Stimulated activated CD4-positive, alpha-beta T cell treated with anti-CD3 and anti-CD28 coated beads, TNF-alpha, amount 100 ng/mL, for 4 hours (primary cell): ENCODE results near the gene CLN3.
"Not testable (repeated sequence)": the region's sequence is repeated elsewhere in the genome, so short reads cannot be mapped to it uniquely, and the experiment has no call there.

ENCODE experiments used
- DNase-seq, 3 experiments: peaks; one replicate each; pipeline ENCODE4 v3.0.0-alpha.2; 2020; ENCODE audit warnings: low read depth in 3 of 3

Gene CLN3

DNA sequence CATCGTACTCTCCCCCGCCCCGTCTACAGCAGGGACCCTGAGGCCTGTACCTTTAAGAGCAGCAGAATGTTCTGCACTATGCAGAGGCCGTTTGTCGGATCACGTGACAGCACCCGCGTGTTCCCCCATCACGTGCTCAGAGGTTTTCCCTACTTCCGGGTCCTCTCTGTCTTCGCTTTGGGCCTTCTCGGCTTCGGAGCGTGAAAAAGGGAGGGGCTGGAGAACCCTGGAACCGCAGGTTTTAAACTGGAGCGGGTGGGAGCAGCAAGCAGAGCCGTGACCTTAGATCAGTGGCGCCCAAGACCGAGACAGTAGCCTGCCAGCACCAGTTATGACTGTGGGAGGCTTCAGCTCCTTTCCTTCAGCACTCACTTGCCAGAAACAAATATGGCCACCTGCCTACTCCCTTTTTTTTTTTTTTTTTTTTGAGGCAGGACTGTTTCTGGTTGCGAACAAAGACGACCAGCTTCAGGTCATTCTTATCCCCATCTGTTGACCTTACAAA, at the start of gene CLN3:
CLN3 (minus strand) TSS at position 105 of the 505 bp plus-strand sequence. CDS start 315 bp downstream, outside the sequence.
- peak; percentile 66 to 76 (median 73) for DNase-seq

DNA sequence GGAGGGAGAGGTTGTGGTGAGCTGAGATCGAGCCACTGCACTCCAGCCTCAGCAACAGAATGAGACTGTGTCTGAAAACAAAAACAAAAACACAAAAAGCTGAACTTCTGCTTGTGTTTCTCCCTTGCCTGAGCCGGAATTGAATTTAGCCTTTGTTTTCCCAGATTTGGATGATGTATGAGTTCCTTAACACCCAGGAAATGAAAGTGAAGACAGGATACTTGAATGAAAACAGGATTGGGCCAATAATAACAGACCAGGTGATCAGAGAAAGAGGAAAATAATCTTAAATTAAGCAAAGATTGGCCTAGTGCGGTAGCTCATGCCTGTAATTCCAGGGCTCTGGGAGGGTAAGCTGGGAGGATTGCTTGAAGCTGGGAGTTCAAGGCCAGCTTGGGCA, 48.5 kb upstream of the CLN3 start:
- DNase-seq = no peak

DNA sequence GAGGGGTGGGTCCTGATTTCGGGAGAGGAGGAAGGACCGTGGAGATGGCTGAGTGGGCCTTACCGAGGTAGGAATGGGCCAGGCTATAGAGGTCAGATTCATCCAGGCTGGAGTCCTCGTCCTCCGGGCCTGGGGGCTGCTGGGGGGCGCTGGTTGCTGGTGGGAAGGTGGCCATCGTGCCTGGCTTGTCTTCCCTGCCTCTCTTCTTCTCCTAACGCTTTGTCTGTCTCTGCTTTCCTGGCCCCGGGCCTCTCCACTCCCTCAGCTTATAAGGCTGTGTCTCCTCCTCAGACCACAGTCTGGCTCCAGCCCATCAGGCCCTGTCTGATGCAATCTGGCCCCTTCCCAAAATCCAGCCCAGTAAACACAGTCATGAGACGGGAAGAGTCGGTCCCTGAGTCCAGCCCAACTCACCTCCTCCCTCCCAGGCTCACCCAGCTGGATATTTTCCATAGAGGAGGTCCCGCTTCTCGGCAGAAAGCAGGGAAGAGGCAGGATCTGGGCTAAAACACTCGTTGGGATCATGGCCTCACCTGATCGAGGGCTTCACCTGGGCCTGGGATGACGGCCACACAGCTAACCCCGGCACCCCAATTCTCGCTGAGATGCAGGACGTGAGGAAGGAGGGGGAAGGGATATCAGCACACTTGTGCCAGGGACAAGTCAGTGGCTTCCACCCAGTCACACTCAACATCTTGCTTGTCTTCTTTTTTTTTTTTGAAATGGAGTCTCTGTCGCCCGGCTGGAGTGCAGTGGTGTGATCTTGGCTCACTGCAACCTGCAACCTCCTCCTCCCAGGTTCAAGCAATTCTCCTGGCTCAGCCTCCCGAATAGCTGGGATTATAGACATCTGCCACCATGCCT, 47.1 kb upstream of the CLN3 start, which contains the start of gene NUPR1:
NUPR1 (minus strand) TSS at position 242 of the 864 bp plus-strand sequence; CDS start at position 175, 67 bp downstream.
- DNase-seq = no peak

DNA sequence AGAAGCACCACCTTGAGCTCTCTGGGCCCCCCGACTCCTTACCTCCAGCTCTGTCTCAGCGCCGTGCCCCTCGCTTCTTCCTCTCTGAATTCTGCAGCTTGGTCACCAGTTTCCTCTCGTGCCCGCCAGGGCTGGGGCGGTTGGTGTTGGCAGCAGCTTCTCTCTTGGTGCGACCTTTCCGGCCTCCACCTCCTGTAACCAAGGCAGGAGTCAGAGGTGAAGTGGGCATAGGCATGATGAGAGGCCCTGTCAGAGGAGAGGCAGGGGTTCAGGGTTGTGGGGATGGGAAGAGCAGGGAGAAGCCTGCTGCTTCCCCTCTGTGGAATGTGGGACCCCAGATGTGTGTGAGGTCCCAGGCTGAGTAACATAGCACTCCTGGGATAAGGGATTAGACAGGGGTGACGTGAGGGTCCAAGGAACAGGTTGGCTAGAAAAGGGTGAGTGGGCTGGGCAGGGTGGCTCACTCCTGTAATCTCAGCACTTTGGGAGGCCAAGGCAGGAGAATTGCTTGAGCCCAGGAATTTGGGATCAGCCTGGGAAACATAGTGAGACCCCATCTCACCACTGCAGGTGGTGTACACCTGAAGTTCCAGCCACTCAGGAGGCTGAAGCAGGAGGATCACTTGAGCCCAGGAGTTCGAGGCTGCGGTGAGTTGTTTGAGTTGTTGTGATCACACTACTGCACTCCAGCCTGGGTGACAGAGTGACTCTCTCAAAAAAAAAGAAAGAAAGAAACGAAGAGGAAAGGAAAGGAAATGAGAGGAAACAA, 46.3 kb upstream of the CLN3 start:
- DNase-seq = no peak

DNA sequence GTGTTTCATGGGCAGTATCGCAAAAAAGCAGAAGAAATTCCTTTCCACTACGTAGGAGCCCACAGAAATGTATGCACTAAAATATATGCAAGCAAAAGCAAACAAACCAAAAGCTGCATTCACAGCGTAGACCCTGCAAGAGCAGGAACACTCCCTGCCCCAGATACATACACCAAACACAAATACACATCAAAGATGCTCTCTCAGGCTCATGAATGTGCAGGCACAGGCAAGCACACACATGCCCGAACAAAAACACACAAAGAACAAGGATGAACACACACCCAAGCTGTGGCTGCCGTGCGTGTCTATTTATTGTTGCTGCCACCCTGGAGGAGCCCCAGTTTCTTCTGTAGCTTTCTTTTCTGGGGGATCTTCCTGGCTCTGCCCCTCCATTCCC, 45.2 kb upstream of the CLN3 start:
- no peak for DNase-seq

DNA sequence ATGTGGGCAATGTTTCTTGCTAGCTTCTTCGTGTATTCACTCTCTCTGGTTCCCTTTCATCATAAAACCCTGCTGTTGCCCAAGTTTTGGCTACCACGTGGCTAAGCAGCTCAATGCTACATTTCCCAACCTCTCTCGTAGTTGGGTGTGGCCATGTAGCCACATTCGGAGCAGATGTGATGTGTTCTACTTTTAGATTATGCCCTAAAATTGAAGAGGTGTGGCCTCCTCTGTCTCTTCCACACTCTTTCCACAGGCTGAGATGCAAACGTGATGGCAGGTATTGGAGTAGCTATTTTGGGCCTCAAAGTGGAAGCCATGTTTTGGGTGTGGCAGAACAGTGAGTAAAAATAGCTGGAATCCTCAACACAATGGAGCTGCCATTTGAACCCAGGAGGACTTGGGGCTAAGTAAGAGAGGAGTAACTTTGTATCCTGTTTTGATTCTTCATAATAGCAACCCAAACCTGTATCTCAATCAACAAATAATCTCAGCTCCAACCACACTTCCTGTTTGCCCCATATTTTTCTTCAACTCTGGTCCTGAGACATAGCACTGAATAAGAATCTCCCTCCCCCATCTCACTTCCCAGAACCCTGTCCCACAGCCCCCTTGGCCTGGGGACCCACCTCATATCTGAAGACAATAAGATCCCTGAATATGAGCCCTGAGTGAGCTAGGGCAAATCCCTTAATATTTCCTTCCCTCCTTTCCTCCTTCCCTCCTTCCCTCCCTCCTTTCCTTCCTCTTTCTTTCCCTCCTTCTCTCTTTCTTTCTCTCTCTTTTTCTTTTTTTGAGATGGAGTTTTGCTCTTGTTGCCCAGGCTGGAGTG, 42.9 kb upstream of the CLN3 start:
- no peak for DNase-seq

DNA sequence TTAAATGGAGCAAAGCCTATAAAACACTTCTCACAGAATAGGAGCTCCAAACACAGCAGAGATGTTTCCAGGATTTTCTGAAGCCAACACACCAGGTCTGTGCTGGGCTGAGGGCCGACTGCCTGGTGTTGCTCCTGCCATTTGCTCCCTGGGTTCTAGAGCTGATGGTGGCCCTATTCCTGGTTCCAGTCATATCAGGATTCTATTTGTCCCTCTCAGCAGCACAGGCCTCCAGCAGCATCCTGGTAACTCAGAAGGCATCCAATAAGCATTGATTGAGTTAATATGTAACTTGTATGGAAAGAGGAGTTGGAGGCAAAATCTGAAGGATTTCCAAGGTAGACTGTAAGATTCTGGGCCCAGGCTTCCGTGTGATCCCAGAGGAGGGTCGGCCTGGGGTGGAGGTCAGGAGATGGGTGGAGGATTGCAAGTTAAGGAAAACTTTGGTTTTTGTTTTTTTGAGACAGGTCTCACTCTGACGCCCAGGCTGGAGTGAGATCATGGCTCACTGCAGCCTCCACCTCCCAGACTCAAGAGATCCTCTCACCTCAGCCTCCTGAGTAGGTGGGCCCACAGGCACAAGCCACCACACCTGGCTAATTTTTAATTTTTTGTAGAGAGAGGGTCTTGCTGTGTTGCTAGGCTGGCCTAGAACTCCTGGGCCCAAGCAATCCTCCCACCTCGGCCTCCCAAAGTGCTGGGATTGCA, 41.2 kb upstream of the CLN3 start:
- no peak for DNase-seq

DNA sequence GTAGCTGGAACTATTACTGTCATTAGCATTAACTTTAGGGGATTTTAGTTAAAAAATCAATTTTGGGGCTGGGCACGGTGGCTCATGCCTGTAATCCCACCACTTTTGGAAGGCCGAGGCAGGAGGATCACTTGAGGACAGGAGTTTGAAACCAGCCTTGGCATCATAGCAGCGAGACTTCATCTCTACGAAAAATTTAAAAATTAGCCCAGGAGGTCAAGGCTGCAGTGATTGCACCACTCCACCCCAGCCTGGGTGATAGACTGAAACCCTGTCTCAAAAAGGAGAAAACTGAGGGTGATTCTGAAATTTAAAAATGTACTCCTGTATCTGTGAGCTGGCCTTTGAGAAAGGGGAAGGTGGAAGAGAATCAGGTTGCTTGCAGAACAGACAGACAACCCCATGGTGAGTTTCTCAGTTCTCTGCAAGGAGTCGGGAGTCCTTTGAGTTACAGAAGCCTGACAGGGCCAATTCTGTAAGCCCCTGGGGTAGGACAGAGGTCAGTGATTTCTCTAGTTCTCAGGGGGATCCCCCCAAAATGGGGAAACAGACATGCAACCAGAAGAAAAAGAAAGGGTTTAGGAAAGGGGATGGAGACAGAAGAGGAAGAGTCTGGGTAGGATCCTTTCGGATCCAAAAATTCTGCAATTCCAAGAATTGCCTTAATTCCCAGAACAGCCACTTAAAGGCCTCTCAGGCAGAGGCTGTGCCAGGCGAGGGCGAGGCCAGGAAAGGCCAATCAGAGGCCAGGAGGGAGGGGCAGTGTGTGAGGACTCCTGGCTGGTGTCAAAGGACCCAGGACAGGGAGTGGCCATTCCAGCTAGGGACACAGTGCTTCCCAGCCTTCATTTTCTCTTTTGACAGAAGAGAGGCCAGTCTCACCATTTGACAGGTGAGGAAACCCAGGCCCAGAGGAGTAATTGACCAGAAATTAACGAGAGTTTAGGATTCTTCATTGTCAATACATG, 40.2 kb upstream of the CLN3 start:
- no peak for DNase-seq

DNA sequence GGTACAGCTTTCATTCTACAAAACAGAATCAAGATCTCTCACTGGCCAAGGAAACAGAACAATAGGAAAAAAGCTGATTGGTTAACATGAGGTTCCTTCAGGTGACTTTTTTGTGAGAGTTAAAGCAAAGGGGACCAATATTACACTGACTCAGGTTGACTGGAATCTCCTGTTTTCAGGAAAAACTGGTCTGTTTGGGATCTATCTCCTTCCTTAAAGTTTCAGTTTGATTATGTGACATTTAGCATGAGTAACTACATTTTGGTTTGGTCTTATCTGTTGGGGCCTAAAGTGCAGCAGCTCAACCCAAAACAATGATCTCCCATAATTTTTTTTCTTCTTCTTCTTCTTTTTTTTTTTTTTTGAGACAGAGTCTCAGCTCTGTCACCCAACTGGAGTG, 37.2 kb upstream of the CLN3 start:
- DNase-seq = no peak

DNA sequence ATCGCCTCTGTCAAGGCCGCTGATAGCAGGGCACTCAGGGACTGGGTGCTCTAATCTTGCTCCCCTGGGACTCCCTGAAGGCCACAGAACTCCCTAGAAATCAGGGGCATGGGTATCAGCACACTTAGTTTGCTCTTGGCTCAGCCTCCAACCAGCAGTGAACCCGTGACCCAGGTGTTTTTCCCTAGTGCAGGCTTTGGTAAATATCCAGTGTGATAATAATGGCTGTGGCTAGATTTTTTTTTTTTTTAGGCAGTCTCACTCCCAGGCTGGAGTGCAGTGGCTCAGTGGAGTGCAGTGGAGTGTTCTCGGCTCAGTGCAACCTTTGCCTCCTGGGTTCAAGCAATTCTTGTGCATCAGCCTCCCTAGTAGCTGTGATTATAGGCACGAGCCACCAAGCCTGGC, 36.6 kb upstream of the CLN3 start:
- no peak for DNase-seq

DNA sequence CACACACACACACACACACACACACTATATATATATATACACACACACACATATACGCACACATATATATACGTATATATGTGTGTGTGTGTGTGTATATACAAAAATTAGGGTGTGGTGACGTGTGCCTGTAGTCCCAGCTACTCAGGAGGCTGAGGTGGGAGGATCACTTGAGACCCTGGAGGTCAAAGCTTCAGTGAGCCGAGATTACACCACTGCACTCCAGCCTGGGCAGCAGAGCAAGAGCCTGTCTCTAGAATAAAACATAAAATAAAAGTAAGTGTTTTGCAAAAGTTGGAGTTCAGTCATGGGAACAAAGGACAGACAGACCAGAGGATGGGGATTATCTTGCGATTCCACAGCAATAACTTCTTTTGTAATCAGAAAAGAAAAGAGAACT, 36.1 kb upstream of the CLN3 start:
- DNase-seq = no peak

DNA sequence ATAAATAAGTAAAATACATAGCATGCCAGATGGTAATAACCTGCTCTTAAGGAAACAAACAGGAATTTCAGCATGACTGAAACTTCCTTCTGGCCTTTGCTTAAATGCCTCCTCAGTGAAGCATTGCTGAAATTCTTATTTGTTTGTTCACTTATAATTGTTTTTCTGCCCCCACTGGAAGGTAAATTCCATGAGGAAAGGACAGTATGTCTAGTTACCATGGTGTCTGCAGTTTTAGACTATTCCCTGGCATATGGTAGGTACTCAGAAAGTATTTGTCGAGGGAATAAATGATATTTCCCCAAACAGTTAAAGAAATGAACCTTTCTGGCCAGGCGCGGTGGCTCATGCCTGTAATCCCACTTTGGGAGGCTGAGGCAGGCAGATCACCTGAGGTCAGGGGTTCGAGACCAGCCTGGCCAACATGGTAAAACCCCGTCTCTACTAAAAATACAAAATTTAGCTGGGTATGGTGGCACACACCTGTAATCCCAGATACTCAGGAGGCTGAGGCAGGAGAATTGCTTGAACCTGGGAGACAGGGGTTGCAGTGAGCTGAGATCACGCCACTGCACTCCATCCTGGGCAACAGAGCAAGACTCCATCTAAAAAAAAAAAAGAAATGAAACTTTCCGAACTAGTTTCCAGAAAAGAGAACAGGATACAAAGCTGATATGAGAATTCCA, 35.4 kb upstream of the CLN3 start:
- not testable (repeated sequence) for DNase-seq

DNA sequence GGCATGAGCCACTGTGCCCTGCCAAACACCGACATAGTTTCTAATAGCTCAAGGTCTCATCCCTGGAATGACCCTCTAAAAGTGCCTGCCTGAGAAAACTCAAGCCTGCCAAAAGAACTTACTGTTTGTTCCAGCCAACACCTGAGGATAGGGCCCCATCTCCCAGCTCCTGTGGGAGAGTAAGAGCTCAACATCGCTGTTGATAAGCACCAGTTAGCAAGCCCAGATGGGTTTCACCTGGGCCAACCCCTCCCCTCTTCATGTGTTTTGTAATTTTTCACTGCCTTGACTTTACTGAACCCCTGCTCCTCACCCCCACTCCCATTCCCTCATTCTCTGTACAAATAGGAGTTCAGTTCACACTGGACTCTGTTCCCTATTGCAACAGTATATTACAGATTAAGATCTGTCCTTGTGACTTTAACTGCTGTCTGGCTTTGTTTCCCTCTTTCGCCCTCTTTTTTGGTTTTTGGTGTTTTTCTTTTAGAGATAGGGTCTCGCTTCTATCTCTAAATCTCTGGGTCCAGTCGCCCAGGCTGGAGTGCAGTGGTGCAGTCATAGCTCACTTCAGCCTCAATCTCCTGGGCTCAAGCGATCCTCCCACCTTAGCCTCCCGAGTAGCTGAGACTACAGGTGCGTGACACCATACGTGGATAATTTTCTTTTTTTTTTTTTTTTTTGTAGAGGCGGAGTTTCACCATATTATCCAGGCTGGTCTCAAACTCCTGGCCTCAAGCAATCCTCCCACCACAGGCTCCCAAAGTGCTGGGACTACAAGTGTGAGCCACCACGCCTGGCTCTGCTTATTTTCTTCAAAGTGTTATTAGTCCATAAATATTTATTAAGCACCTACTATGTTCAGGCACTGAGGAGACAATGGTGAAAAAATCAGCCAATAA, 34.6 kb upstream of the CLN3 start:
- no peak for DNase-seq

DNA sequence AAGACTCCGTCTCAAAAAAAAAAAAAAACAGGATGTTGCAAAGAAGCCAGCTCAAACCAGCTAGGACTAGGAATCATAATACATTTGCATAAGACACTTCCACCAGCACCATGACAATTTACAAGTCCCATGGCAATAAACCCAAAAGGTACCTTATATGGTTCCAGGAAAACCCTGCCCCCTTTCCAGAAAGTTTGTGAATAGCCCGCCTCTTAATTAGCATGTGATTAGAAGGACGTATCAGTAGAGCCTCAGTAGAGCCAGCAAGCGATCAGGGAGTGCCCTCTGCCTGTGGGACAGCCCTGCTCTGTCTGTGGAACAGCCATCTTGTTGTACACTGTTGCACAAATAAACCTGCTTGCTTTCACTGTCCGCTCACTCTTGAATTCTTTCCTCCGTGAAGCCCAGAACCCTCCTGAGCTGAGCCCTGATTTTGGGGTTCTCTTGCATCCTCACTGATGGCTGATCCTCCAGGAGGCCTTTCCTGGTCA, 32.9 kb upstream of the CLN3 start:
- no peak for DNase-seq

DNA sequence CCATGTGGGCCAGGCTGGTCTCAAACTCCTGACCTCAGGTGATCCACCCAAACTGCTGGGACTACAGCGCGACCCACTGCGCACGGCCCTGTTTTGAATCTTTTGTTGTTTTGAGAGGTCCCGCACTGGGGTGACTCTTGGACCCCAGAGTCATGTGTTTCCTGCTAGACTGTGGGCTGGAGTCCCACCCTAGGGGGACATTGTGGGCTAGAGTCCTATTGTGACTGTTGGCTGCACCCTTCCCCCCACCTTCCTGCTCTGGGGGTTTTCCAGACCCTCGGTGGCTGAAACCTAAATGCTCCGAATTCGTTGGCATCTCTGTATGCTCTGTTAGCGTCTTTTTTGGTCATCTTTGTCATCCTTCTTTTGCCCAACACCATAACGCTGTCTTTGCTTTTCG, 30.9 kb upstream of the CLN3 start:
- DNase-seq = no peak

DNA sequence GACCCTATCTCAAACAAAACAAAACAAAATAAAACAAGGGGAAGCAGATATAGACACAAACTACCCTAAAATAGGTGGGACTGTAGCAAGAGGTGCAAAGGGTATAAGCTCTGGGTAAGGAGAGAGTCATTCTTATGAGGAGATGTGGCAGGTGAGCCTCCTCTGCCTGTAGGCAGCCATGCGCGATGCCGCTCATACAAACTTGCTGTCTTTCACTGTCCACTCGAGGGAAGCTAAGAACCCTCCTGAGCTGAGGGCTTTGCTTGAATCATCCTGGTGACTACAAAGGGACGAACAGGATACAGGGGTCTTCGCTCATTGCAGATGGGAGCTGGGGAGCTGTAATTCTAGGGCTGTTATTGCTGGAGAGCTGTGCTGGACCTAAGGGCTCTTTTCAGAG, 29.6 kb upstream of the CLN3 start:
- no peak for DNase-seq

DNA sequence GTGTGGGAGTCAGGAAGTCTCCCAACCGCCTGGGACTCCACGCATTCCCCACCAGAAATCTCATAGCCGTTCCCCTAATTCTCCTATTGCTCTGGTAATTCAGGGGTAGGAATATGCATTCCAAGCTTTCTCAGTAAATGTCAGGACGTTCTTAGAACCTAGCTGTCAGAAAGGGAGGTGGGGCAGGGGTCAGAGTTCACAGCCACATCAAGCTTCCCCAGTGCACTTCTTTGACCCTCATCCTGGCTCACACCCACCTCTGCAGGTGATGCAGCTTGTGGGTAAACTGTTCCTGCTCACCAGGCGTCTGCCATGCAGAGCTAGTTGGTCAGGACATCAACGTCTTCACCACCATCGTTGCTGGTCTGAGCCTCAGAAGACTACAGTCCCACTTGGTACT, 28.8 kb upstream of the CLN3 start:
- DNase-seq = no peak

DNA sequence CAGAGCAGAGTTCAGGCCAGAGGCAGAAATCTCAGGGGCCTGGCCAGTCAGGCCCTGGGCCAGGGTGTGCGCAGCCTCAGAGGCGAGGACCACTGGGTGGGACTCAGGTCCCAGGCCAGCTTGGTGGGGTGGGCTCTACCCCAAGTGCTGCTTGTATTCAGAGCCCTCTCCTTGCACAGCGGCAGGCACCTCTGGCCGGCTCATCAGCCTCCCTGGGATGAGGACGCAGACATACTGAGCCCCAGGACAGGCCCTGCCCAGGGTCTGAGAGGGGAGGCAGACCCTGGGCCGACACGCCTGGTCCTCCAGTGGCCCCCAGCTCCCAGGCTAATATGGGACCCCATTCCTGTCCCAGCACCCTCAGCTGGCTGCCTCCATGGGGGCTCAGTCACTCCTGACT, 22.4 kb upstream of the CLN3 start:
- DNase-seq = no peak
